ELR (cell line): Measurements from ENCODE around the gene CACNG4.
A peak's percentile ranks its signal among the peaks of the same experiment; 100 is the strongest.

Experiments
- DNase-seq: peaks from one replicate; pipeline ENCODE4 v3.0.0-alpha.2; 2015; ENCODE audit warnings: low read depth

CACNG4 gene

GRCh38 chr17:66963909-66964771 lies at the start of gene CACNG4:
TSS of gene CACNG4 (plus strand) at chr17:66964707. CDS start at chr17:66964912, 205 bp downstream.
- DNase-seq = no peak

GRCh38 chr17:66915204-66915611 lies 49.3 kb upstream of the CACNG4 start:
- peak; percentile 40 for DNase-seq

- DNase-seq = no peak
These were observed 48.7 kb upstream of the CACNG4 start for GRCh38 chr17:66915792-66916191.

DNA sequence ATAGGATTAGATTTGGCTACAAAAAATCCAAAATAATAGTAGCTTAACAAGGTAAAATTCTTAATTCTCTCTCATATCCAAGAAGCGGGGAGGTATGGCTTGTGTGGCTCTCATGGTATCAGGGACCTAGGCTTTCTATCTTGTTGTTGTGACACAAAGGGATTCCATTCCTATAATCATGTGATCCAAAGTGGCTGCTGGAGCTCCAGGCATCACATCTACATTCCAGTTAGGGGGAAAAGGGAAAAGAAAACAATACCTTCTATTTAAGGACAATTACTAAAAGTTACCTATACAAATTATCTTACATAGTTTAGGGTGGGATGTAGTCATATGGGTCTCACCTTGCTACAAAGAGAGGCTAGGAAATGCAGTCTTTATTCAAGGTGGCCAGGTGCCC lies 47.6 kb upstream of the CACNG4 start:
- no peak for DNase-seq

DNA sequence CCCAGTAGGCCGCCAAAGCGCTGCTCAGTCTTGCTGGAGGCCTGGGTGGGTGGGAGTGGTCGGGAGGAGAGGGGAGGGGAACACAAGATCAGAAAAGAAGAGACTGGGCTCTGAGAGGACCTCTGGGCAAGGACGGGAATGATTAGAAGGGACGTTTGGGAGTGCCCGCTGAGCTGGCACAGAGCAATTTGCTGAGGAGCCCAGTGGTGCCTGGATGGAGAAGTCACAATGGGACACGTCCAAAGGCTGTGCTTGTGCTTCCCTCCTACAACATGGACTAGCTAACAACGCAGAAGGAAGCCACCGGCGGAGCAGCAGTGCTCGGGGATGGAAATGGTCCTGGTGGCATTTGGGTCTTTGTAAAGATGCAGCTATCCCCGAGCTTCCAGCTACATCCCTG lies 45.6 kb upstream of the CACNG4 start:
- no peak for DNase-seq

DNA sequence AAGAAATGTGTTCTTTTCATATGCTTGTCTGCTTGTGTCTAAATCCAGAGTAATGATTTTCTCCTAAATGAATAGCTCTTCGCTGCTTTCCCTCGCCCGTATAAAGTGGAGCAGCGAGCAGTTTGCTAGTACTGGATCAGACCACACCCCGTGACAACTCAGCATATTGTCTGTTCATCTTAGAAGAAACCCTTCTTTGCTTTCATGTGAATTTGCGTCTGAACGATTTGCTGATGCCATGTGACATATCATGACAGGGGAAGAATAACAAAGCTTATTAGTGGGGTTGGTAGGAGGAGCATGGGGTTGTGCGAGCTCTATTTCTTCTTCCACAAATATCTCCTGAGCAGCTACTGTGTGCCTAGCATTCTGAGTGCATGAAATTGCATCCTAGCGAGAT lies 44.1 kb upstream of the CACNG4 start:
- no peak for DNase-seq

- no peak for DNase-seq
These were observed 43.6 kb upstream of the CACNG4 start for GRCh38 chr17:66920950-66921349.

GRCh38 chr17:66923886-66924285 lies 40.6 kb upstream of the CACNG4 start:
- no peak for DNase-seq

- no peak for DNase-seq
These were observed 38.6 kb upstream of the CACNG4 start for GRCh38 chr17:66925811-66926500.

GRCh38 chr17:66928949-66929348 lies 35.6 kb upstream of the CACNG4 start:
- no peak for DNase-seq

DNA sequence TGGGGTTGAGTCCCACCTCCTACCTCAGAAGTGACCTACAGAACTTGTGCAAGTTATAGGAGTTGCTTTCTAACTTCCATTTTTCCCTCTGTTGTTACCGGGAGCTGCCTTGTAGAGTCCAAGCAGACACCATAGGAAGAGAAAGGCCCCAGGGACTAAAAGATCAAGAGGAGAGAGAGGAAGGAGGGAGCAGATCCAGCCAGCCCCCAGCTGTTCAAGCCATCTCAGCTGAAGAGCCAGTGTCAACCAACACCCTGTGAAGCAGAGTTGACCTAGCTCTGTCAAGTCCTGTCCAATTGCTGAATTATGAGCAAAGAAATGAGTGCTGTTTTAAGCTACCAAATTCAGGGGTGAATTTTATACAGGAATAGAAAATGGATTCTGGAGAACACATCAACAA lies 34.9 kb upstream of the CACNG4 start:
- DNase-seq = no peak

DNA sequence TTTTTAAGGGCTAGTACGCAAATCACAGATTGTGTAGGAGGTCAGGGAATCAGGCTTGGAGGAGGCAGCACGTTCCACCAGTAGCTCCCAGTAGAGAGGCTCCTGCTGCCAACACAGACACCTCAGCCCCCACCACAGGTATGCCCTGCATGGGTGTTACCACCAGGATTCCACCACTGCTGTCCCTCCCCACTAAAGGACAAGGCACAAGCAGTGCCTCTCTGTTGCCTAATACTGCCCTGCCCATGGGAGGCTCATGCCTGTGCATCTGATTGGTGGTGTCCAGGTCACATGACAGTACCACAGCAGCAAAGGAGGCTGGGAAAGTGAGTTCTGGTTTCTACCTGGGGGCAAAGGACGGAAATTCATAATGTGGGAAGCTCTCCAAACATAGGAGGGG lies 33.6 kb upstream of the CACNG4 start:
- peak; percentile 17 for DNase-seq

DNA sequence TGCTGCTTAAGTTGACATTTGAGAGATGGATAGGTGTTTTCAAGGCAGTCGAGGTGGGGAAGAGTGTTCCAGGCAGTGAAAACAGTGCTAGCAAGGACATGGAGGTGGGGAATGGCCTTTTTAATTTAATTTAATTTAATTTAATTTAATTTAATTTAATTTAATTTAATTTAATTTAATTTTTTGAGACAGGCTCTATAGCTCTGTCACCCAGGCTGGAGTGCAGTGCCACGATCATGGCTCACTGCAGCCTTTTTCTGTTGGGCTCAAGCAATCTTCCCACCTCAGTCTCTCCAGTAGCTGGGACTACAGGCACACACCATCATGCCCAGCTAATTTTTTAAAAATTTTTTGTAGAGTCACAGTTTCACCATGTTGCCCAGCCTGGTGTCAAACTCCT lies 32.2 kb upstream of the CACNG4 start:
- no peak for DNase-seq

- DNase-seq = no peak
These were observed 30.5 kb upstream of the CACNG4 start for GRCh38 chr17:66934040-66934439.

- no peak for DNase-seq
These were observed 28.8 kb upstream of the CACNG4 start for GRCh38 chr17:66935717-66936116.

GRCh38 chr17:66938656-66939055 lies 25.9 kb upstream of the CACNG4 start:
- DNase-seq = no peak

GRCh38 chr17:66939461-66940114 lies 24.9 kb upstream of the CACNG4 start:
- DNase-seq = no peak

- DNase-seq = no peak
These were observed 23.3 kb upstream of the CACNG4 start for GRCh38 chr17:66941249-66941648.

- no peak for DNase-seq
These were observed 22.6 kb upstream of the CACNG4 start for GRCh38 chr17:66941773-66942450.

- DNase-seq = no peak
These were observed 21.8 kb upstream of the CACNG4 start for GRCh38 chr17:66942451-66943264.

DNA sequence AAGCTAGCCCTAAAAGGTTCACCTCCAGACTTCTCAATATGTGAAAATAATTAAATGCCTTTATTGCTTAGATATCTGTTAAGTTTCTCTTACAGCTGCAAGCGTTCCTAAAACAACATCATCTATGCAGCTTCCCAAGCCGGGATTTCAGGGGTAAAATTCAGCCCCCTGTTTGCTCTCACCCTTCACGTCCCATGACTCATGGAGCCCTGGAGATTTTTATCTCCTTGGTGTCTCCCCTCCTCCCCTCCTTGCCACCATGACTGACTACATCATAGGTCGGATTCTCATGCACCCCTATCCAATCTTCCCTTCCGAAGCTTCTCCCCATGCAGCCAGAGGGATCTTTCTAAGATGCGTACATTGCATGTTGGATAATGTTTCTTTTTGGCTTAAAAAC lies 21.0 kb upstream of the CACNG4 start:
- DNase-seq = no peak
